ENCODE results near the gene PRRT1B.
A peak's percentile ranks its signal among the peaks of the same experiment; 100 is the strongest.

PRRT1B gene

DNA sequence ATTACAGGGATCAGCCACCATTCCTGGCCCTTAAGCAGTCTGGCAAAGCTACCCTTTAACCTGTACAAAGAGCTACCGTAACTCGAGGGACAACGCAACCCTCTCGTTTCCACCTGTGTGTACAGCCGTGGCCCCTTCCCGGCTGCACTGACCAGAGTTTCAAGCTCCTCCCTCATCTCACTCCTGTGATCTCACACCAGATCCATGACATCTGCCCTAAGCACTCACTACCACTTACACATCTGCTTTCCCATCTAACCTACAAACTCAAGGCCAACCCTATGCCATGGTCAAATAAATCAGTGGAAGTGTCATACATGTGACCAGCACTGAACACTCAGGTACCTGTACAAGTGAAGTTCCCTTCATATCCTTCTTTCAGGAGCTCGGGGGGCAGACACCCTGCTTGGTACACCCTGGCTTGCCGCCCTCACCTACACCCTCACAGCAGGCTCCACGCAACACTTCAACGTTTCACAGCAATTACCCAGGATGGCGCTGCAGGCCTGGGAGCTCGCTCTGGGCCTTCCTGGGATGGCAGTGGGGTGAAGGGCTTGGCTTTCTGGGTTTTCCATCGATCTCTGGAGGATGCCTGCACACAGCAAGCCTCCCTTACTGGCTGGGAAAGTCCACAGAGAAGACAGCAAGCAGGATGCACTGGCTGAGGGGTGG is 61.7 kb downstream of the PRRT1B start:
- H3K9me3 ChIP-seq (ENCODE audit: control insufficient read depth in 1 of 2, low read length in 2 of 2) = no peaks in the 10 kb centered on the region
- H3K36me3 ChIP-seq (ENCODE audit: control insufficient read depth in 1 of 2, insufficient read depth in 2 of 2, low read length in 2 of 2) = peaks cover 24 to 29% of the 10 kb centered on the region in 2 donors
- H3K27ac ChIP-seq (ENCODE audit: low read length) = no peak overlapping the region
- H3K27me3 ChIP-seq (ENCODE audit: low read depth, low read length) = no peaks in the 10 kb centered on the region
- no peak overlapping the region for H3K4me3 ChIP-seq (ENCODE audit: low read depth in 1 of 2, low read length in 2 of 2)
- peaks cover 22 to 34% of the 10 kb centered on the region in 2 donors for H3K4me1 ChIP-seq (ENCODE audit: control insufficient read depth in 1 of 2, insufficient read depth in 2 of 2, low read length in 2 of 2)

GRCh38 chr9:131607591-131607990 is 62.3 kb downstream of the PRRT1B start:
- H3K4me1 ChIP-seq (ENCODE audit: control insufficient read depth in 1 of 2, insufficient read depth in 2 of 2, low read length in 2 of 2) = peaks cover 22 to 34% of the 10 kb centered on the region in 2 donors
- no peaks in the 10 kb centered on the region for H3K27me3 ChIP-seq (ENCODE audit: low read depth, low read length)
- H3K9me3 ChIP-seq (ENCODE audit: control insufficient read depth in 1 of 2, low read length in 2 of 2) = no peaks in the 10 kb centered on the region
- H3K27ac ChIP-seq (ENCODE audit: low read length) = peak overlapping the region; percentile 78
- H3K4me3 ChIP-seq (ENCODE audit: low read depth in 1 of 2, low read length in 2 of 2) = no peak overlapping the region
- peaks cover 20 to 29% of the 10 kb centered on the region in 2 donors for H3K36me3 ChIP-seq (ENCODE audit: control insufficient read depth in 1 of 2, insufficient read depth in 2 of 2, low read length in 2 of 2)

- peaks cover 22 to 34% of the 10 kb centered on the region in 2 donors for H3K4me1 ChIP-seq (ENCODE audit: control insufficient read depth in 1 of 2, insufficient read depth in 2 of 2, low read length in 2 of 2)
- H3K9me3 ChIP-seq (ENCODE audit: control insufficient read depth in 1 of 2, low read length in 2 of 2) = no peaks in the 10 kb centered on the region
- H3K27me3 ChIP-seq (ENCODE audit: low read depth, low read length) = no peaks in the 10 kb centered on the region
- peak overlapping the region in 1 of 2 donors; percentile 40 for H3K4me3 ChIP-seq (ENCODE audit: low read depth in 1 of 2, low read length in 2 of 2)
- H3K27ac ChIP-seq (ENCODE audit: low read length) = peak overlapping the region; percentile 78
- H3K36me3 ChIP-seq (ENCODE audit: control insufficient read depth in 1 of 2, insufficient read depth in 2 of 2, low read length in 2 of 2) = peaks cover 17 to 28% of the 10 kb centered on the region in 2 donors
Measured at GRCh38 chr9:131608493-131609037, 63.2 kb downstream of the PRRT1B start.

Measured in muscle layer of duodenum (tissue), 2 donors.